Neural progenitor cell (in vitro differentiated cells): ENCODE results near the gene PARN. TPM values are rescaled to one million over a fixed set of nuclear protein-coding genes. Genes with fewer than 3 reads are reported as not detected.
A peak's percentile ranks its signal among the peaks of the same experiment; 100 is the strongest.

Experiments used
- DNase-seq: peaks from one replicate; pipeline ENCODE4 v3.0.0-alpha.2; 2016; ENCODE audit warnings: low spot score
- H2AFZ ChIP-seq: fragments of 200-600 bp; sonication (generic); replicated peaks from 2 replicates; pipeline ENCODE4 v1.6.1; 2016; ENCODE audit warnings: antibody characterized with exemption
- H3F3A ChIP-seq: fragments of 200-600 bp; sonication (generic); 2 replicates; pipeline ENCODE4 v1.6.1; 2016; ENCODE audit warnings: antibody characterized with exemption, low read depth
- H3K27ac ChIP-seq: fragments of 200-600 bp; sonication (generic); 2 replicates; pipeline ENCODE4 v1.5.1; 2016; ENCODE audit warnings: mild to moderate bottlenecking
- H3K27me3 ChIP-seq: fragments of 200-600 bp; sonication (generic); 2 replicates; pipeline ENCODE4 v1.6.1; 2016; ENCODE audit warnings: mild to moderate bottlenecking, moderate library complexity
- H3K36me3 ChIP-seq: fragments of 200-600 bp; sonication (generic); 2 replicates; pipeline ENCODE4 v1.5.1; 2016
- H3K4me1 ChIP-seq: fragments of 200-600 bp; sonication (generic); 2 replicates; pipeline ENCODE4 v1.6.1; 2016; ENCODE audit warnings: mixed run types
- H3K4me2 ChIP-seq: fragments of 200-600 bp; sonication (generic); 2 replicates; pipeline ENCODE4 v1.6.1; 2016
- H3K4me3 ChIP-seq: fragments of 200-600 bp; sonication (generic); 2 replicates; pipeline ENCODE4 v1.5.1; 2016
- H3K79me2 ChIP-seq: fragments of 200-600 bp; sonication (generic); 2 replicates; pipeline ENCODE4 v1.6.1; 2016; ENCODE audit warnings: low read depth
- H3K9ac ChIP-seq: fragments of 200-600 bp; sonication (generic); 2 replicates; pipeline ENCODE4 v1.6.1; 2016
- H3K9me3 ChIP-seq: fragments of 200-600 bp; sonication (generic); 2 replicates; pipeline ENCODE4 v1.5.1; 2016; ENCODE audit warnings: low read depth
- H4K20me1 ChIP-seq: fragments of 200-600 bp; sonication (generic); 2 replicates; pipeline ENCODE4 v1.6.1; 2016; ENCODE audit warnings: low read depth
- H3K27ac Mint-ChIP-seq: 3 replicates; pipeline ENCODE4 v1.8.0; 2021; ENCODE audit warnings: mixed read lengths
- H3K27me3 Mint-ChIP-seq: 2 replicates; pipeline ENCODE4 v1.8.0; 2022; ENCODE audit warnings: low read depth, mild to moderate bottlenecking, inconsistent platforms, moderate library complexity, mixed read lengths; ENCODE audit not compliant: insufficient read depth
- H3K36me3 Mint-ChIP-seq: 3 replicates; pipeline ENCODE4 v1.8.0; 2021; ENCODE audit warnings: mixed read lengths
- H3K4me1 Mint-ChIP-seq: 3 replicates; pipeline ENCODE4 v1.8.0; 2021; ENCODE audit warnings: mixed read lengths
- H3K4me3 Mint-ChIP-seq: 3 replicates; pipeline ENCODE4 v1.8.0; 2021; ENCODE audit warnings: mild to moderate bottlenecking, moderate library complexity, mixed read lengths
- H3K9me3 Mint-ChIP-seq: 3 replicates; pipeline ENCODE4 v1.8.0; 2020; ENCODE audit warnings: mixed read lengths
- CTCF ChIP-seq: fragments of 200-600 bp; sonication (generic); IDR thresholded peaks from 2 replicates; pipeline ENCODE4 v1.5.1; 2017; ENCODE audit warnings: antibody characterized with exemption, mild to moderate bottlenecking
- EZH2 ChIP-seq: fragments of 200-600 bp; sonication (generic); IDR thresholded peaks from 2 replicates; pipeline ENCODE4 v1.6.1; 2017; ENCODE audit warnings: antibody characterized with exemption, mild to moderate bottlenecking, moderate library complexity
- EZH2phosphoT487 ChIP-seq: fragments of 200-600 bp; sonication (generic); IDR thresholded peaks from 2 replicates; pipeline ENCODE4 v1.6.1; 2017; ENCODE audit warnings: antibody characterized with exemption
- total RNA-seq: library from RNA; depleted of rRNA; stranded (reverse); fragments of >200 nt; gene quantifications from 2 replicates; pipeline ENCODE4 v1.2.3, GENCODE V29; 2015; ENCODE audit warnings: low replicate concordance

PARN gene
- total RNA-seq, result 35.8 and 53.5 TPM in 2 replicates

GRCh38 chr16:14629919-14630619 is at the start of gene PARN:
TSS of gene PARN (minus strand) at chr16:14630260. CDS start at chr16:14630125, 135 bp downstream.
- Histone ChIP-seq H3K4me2 (peak within 1 kb of the TSS; percentile 95), H3K27ac (peak within 1 kb of the TSS; percentile 71), H3K4me1 (peaks cover 17% of the 10 kb centered on the region), H3K9ac (peak within 1 kb of the TSS; percentile 91), H3K9me3 (no peaks in the 10 kb centered on the region), H3K4me3 (peak within 1 kb of the TSS; percentile 89), H3K79me2 (peaks cover 44% of the 10 kb centered on the region), H3F3A (peaks cover 26% of the 10 kb centered on the region), H4K20me1 (peaks cover 19% of the 10 kb centered on the region), H3K36me3 (peaks cover 6% of the 10 kb centered on the region), H3K27me3 (no peaks in the 10 kb centered on the region), H2AFZ (peak within 1 kb of the TSS; percentile 90)
- no peaks in the 10 kb centered on the region for H3K9me3 Mint-ChIP-seq
- TF ChIP-seq EZH2phosphoT487 (no peak), CTCF (no peak), EZH2 (no peak)
- H3K4me3 Mint-ChIP-seq, result peak within 1 kb of the TSS; percentile 96
- peaks cover 26% of the 10 kb centered on the region for H3K4me1 Mint-ChIP-seq
- peaks cover 7% of the 10 kb centered on the region for H3K36me3 Mint-ChIP-seq
- peak; percentile 98 for DNase-seq
- H3K27me3 Mint-ChIP-seq, result no peaks in the 10 kb centered on the region
- H3K27ac Mint-ChIP-seq, result peak within 1 kb of the TSS; percentile 98

GRCh38 chr16:14678748-14679497 is 48.9 kb upstream of the PARN start:
- Histone ChIP-seq H3K9me3 (no peaks in the 10 kb centered on the region), H3K9ac (no peak overlapping the region), H3K4me3 (no peak overlapping the region), H3K4me1 (no peaks in the 10 kb centered on the region), H3K79me2 (no peaks in the 10 kb centered on the region), H3K27me3 (no peaks in the 10 kb centered on the region), H3K4me2 (no peak overlapping the region), H2AFZ (no peak overlapping the region), H3F3A (no peaks in the 10 kb centered on the region), H4K20me1 (no peaks in the 10 kb centered on the region), H3K27ac (no peak overlapping the region), H3K36me3 (no peaks in the 10 kb centered on the region)
- no peak overlapping the region for H3K4me3 Mint-ChIP-seq
- no peaks in the 10 kb centered on the region for H3K4me1 Mint-ChIP-seq
- H3K9me3 Mint-ChIP-seq, result peaks cover 3% of the 10 kb centered on the region
- H3K27me3 Mint-ChIP-seq, result no peaks in the 10 kb centered on the region
- TF ChIP-seq EZH2phosphoT487, result no peak
- TF ChIP-seq CTCF, result no peak
- TF ChIP-seq EZH2, result no peak
- H3K27ac Mint-ChIP-seq, result no peak overlapping the region
- H3K36me3 Mint-ChIP-seq, result no peaks in the 10 kb centered on the region
- no peak for DNase-seq

GRCh38 chr16:14677627-14678026 is 47.6 kb upstream of the PARN start:
- no peaks in the 10 kb centered on the region for H3K79me2 ChIP-seq
- Mint-ChIP-seq H3K27me3 (no peaks in the 10 kb centered on the region), H3K36me3 (no peaks in the 10 kb centered on the region), H3K4me1 (no peaks in the 10 kb centered on the region), H3K4me3 (no peak overlapping the region), H3K9me3 (peaks cover 3% of the 10 kb centered on the region), H3K27ac (no peak overlapping the region)
- TF ChIP-seq CTCF, result no peak
- no peak for TF ChIP-seq EZH2phosphoT487
- TF ChIP-seq EZH2, result no peak
- H4K20me1 ChIP-seq, result no peaks in the 10 kb centered on the region
- H2AFZ ChIP-seq, result no peak overlapping the region
- no peak overlapping the region for H3K4me2 ChIP-seq
- no peak overlapping the region for H3K9ac ChIP-seq
- no peaks in the 10 kb centered on the region for H3K4me1 ChIP-seq
- no peaks in the 10 kb centered on the region for H3K27me3 ChIP-seq
- DNase-seq, result no peak
- no peaks in the 10 kb centered on the region for H3K36me3 ChIP-seq
- H3K9me3 ChIP-seq, result no peaks in the 10 kb centered on the region
- H3K27ac ChIP-seq, result no peak overlapping the region
- no peaks in the 10 kb centered on the region for H3F3A ChIP-seq
- H3K4me3 ChIP-seq, result no peak overlapping the region
